Measurements from ENCODE around the gene NAALADL2. TPM values are rescaled to one million over a fixed set of nuclear protein-coding genes. Genes with fewer than 3 reads are reported as not detected.

Gene NAALADL2
- polyA plus RNA-seq, 2 of the 4 experiments (the other 2 are of a cell fraction) = 0.09 to 0.28 TPM

DNA sequence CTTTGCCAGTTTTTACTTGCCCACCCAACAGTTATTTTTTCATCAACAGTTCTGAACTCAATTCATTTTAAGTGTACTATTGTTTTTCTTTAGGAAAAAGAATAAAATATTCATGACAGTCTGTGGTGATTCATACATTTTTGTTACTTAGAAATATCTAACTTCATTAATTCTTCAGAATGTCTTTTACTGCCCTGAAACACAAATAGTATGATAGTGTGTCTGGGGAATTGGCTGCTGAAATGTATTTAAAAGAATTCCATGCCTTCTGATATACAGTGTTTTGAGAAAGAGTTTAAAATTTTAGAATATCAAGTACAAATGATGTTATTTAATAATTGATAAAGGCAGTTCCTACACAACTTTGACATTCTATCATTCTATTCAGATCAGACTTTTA, 854.1 kb downstream of the NAALADL2 start:
- ATAC-seq (no peak), DNase-seq (ENCODE audit: low read depth in 1 of 2, low spot score in 1 of 2) (no peak), FAIRE-seq (no peak)
- no peaks in the 10 kb centered on the region for H3K9me3 ChIP-seq
- no peak overlapping the region for H3K4me2 ChIP-seq
- TF ChIP-seq CEBPB (IDR thresholded peaks at IDR 0.05) (no peak), TFCP2L1 (CRISPR knock-in tag; IDR thresholded peaks at IDR 0.05) (no peak), CBX2 (IDR thresholded peaks at IDR 0.05; ENCODE audit: borderline replicate concordance, low read depth) (no peak), ZC3H11A (IDR thresholded peaks at IDR 0.05) (no peak), ZSCAN20 (CRISPR knock-in tag; IDR thresholded peaks at IDR 0.05) (no peak), RFX5 (IDR thresholded peaks at IDR 0.05) (no peak), HOXB5 (CRISPR knock-in tag; IDR thresholded peaks at IDR 0.05) (no peak), FOSL2 (IDR thresholded peaks at IDR 0.05) (no peak), FOSL2 (CRISPR knock-in tag; IDR thresholded peaks at IDR 0.05) (no peak), HEYL (CRISPR knock-in tag; IDR thresholded peaks at IDR 0.05) (no peak), NPAS2 (CRISPR knock-in tag; IDR thresholded peaks at IDR 0.05; ENCODE audit: borderline replicate concordance) (no peak), MAZ (IDR thresholded peaks at IDR 0.05; ENCODE audit: borderline replicate concordance, low read depth, low read length) (no peak), JUNB (IDR thresholded peaks at IDR 0.05) (no peak), POLR2AphosphoS2 (conservative IDR thresholded peaks at IDR 0.05; ENCODE audit: low read length) (no peak), BHLHE40 (IDR thresholded peaks at IDR 0.05; ENCODE audit: low read depth, low read length) (no peak), CHD2 (IDR thresholded peaks at IDR 0.05; ENCODE audit: low read length, partially characterized antibody) (no peak), JUN (IDR thresholded peaks at IDR 0.05) (no peak), POLR2A (IDR thresholded peaks at IDR 0.05; ENCODE audit: low read length) (no peak)
- TF ChIP-seq, protein P1, sequence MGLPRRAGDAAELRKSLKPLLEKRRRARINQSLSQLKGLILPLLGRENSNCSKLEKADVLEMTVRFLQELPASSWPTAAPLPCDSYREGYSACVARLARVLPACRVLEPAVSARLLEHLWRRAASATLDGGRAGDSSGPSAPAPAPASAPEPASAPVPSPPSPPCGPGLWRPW (IDR thresholded peaks at IDR 0.05) = no peak
- TF ChIP-seq, protein P2, sequence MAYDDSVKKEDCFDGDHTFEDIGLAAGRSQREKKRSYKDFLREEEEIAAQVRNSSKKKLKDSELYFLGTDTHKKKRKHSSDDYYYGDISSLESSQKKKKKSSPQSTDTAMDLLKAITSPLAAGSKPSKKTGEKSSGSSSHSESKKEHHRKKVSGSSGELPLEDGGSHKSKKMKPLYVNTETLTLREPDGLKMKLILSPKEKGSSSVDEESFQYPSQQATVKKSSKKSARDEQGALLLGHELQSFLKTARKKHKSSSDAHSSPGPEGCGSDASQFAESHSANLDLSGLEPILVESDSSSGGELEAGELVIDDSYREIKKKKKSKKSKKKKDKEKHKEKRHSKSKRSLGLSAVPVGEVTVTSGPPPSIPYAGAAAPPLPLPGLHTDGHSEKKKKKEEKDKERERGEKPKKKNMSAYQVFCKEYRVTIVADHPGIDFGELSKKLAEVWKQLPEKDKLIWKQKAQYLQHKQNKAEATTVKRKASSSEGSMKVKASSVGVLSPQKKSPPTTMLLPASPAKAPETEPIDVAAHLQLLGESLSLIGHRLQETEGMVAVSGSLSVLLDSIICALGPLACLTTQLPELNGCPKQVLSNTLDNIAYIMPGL (CRISPR knock-in tag; IDR thresholded peaks at IDR 0.05; ENCODE audit: borderline replicate concordance) = no peak
- H3K27ac ChIP-seq = no peak overlapping the region
- no peaks in the 10 kb centered on the region for H3K4me1 ChIP-seq
- ChIA-PET POLR2A (no interaction called here), CTCF (no interaction called here)
- H3K4me3 ChIP-seq = no peak overlapping the region

DNA sequence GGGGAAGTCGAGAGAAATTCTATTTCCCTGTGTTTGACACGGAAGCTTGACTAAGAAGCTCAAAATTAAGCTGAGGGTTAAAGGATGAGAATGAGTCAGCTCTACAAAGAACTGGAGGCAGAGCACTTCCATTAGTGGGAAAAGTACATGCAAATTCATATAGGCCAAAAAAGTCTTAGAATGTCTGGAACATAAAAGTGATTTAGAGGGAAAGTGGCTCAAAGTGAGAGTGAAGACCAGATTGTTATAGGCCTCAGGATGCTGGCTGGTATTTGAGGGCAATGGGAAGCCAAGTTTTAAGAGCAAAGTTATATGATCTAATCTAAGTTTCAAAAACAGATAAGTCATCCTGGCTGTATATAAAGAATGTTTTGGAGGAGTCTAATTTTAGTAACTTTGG, 857.3 kb downstream of the NAALADL2 start:
- WGBS (ENCODE audit: missing lambda C conversion rate) = 23% methylated on average over 2 of the region's 2 CpGs
- TF ChIP-seq SMC3 (IDR thresholded peaks at IDR 0.05) = no peak
- no peak for TF ChIP-seq CHD4 (IDR thresholded peaks at IDR 0.05; ENCODE audit: borderline replicate concordance)
- TF ChIP-seq, protein P3, sequence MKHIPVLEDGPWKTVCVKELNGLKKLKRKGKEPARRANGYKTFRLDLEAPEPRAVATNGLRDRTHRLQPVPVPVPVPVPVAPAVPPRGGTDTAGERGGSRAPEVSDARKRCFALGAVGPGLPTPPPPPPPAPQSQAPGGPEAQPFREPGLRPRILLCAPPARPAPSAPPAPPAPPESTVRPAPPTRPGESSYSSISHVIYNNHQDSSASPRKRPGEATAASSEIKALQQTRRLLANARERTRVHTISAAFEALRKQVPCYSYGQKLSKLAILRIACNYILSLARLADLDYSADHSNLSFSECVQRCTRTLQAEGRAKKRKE (CRISPR knock-in tag; IDR thresholded peaks at IDR 0.05; ENCODE audit: low read depth) = no peak
- TF ChIP-seq HEYL (CRISPR knock-in tag; IDR thresholded peaks at IDR 0.05) = no peak
- TF ChIP-seq, protein P4, sequence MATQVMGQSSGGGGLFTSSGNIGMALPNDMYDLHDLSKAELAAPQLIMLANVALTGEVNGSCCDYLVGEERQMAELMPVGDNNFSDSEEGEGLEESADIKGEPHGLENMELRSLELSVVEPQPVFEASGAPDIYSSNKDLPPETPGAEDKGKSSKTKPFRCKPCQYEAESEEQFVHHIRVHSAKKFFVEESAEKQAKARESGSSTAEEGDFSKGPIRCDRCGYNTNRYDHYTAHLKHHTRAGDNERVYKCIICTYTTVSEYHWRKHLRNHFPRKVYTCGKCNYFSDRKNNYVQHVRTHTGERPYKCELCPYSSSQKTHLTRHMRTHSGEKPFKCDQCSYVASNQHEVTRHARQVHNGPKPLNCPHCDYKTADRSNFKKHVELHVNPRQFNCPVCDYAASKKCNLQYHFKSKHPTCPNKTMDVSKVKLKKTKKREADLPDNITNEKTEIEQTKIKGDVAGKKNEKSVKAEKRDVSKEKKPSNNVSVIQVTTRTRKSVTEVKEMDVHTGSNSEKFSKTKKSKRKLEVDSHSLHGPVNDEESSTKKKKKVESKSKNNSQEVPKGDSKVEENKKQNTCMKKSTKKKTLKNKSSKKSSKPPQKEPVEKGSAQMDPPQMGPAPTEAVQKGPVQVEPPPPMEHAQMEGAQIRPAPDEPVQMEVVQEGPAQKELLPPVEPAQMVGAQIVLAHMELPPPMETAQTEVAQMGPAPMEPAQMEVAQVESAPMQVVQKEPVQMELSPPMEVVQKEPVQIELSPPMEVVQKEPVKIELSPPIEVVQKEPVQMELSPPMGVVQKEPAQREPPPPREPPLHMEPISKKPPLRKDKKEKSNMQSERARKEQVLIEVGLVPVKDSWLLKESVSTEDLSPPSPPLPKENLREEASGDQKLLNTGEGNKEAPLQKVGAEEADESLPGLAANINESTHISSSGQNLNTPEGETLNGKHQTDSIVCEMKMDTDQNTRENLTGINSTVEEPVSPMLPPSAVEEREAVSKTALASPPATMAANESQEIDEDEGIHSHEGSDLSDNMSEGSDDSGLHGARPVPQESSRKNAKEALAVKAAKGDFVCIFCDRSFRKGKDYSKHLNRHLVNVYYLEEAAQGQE (IDR thresholded peaks at IDR 0.05) = no peak
- no peak for TF ChIP-seq GATA3 (IDR thresholded peaks at IDR 0.05; ENCODE audit: borderline replicate concordance)
- TF ChIP-seq TP53 (CRISPR knock-in tag; IDR thresholded peaks at IDR 0.05) = no peak
- TF ChIP-seq, protein P5, sequence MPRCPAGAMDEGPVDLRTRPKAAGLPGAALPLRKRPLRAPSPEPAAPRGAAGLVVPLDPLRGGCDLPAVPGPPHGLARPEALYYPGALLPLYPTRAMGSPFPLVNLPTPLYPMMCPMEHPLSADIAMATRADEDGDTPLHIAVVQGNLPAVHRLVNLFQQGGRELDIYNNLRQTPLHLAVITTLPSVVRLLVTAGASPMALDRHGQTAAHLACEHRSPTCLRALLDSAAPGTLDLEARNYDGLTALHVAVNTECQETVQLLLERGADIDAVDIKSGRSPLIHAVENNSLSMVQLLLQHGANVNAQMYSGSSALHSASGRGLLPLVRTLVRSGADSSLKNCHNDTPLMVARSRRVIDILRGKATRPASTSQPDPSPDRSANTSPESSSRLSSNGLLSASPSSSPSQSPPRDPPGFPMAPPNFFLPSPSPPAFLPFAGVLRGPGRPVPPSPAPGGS (IDR thresholded peaks at IDR 0.05) = no peak
- no peak for TF ChIP-seq BHLHE40 (IDR thresholded peaks at IDR 0.05; ENCODE audit: low read depth, low read length)
- TF ChIP-seq HDAC2 (IDR thresholded peaks at IDR 0.05) = no peak
- TF ChIP-seq JUN (IDR thresholded peaks at IDR 0.05) = no peak
- no peak for TF ChIP-seq EP300 (IDR thresholded peaks at IDR 0.05)
- no peak for TF ChIP-seq PHF8 (IDR thresholded peaks at IDR 0.05; ENCODE audit: borderline replicate concordance, low read depth)
- TF ChIP-seq ESRRA (IDR thresholded peaks at IDR 0.05; ENCODE audit: borderline replicate concordance, low read length) = no peak
- TF ChIP-seq, protein P2 (CRISPR knock-in tag; IDR thresholded peaks at IDR 0.05; ENCODE audit: borderline replicate concordance) = no peak
- no peak for TF ChIP-seq HOXB13 (CRISPR knock-in tag; IDR thresholded peaks at IDR 0.05; ENCODE audit: low read depth)

More for the DNA sequence above, 857.3 kb downstream of the NAALADL2 start:
- ChIA-PET POLR2A (no interaction called here), CTCF (no interaction called here)
- Histone ChIP-seq H3K9me3 (no peaks in the 10 kb centered on the region), H3K4me1 (no peaks in the 10 kb centered on the region), H3K4me2 (no peak overlapping the region), H3K27ac (no peak overlapping the region), H3K4me3 (no peak overlapping the region)
- no peak for ATAC-seq
- no peak for FAIRE-seq
- no peak for DNase-seq (ENCODE audit: low read depth in 1 of 2, low spot score in 1 of 2)

Data from A549 (cell line).